OCI-LY7 (cell line): ENCODE results near the gene DIAPH3.

ENCODE experiments used
- EZH2phosphoT487 ChIP-seq: fragments of 200-600 bp; sonication (generic); IDR thresholded peaks from 2 replicates; pipeline ENCODE4 v1.6.1; 2018; ENCODE audit warnings: low read depth, borderline replicate concordance, mild to moderate bottlenecking, mixed run types, antibody characterized with exemption, low read length, moderate library complexity, mixed read lengths
- TF ChIP-seq, protein P1 (sequence below): fragments of 200-600 bp; sonication (generic); conservative IDR thresholded peaks from 2 replicates; pipeline ENCODE4 v1.5.1; 2014; ENCODE audit warnings: mild to moderate bottlenecking, antibody characterized with exemption, low read length, moderate library complexity, mixed read lengths

DNA sequence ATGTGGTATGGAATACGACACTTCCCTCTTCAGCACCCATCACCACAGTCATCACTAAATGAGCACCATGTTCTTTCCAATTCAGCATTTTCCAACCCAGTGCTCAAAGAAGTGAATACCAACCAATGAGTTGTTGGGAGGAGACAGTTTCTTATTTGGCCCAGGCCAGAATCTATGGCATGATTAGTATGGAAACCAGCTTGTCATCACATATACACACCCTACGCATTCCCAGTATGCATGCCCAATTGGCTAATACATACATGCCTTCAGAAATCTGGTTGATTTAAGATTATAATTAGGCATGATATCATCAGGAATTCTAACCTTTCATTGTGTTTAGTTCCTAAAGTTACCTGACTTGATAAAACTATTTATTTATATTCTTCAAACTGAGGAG, 430.0 kb downstream of the DIAPH3 start:
- TF ChIP-seq, protein P1, sequence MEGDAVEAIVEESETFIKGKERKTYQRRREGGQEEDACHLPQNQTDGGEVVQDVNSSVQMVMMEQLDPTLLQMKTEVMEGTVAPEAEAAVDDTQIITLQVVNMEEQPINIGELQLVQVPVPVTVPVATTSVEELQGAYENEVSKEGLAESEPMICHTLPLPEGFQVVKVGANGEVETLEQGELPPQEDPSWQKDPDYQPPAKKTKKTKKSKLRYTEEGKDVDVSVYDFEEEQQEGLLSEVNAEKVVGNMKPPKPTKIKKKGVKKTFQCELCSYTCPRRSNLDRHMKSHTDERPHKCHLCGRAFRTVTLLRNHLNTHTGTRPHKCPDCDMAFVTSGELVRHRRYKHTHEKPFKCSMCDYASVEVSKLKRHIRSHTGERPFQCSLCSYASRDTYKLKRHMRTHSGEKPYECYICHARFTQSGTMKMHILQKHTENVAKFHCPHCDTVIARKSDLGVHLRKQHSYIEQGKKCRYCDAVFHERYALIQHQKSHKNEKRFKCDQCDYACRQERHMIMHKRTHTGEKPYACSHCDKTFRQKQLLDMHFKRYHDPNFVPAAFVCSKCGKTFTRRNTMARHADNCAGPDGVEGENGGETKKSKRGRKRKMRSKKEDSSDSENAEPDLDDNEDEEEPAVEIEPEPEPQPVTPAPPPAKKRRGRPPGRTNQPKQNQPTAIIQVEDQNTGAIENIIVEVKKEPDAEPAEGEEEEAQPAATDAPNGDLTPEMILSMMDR = no peak
- no peak for TF ChIP-seq EZH2phosphoT487
